Heart left ventricle (tissue), 13 donors: Measurements from ENCODE around the gene ANKRD37.

Source experiments
- POLR2A ChIP-seq, 2 donors: fragments of 450-650 bp; IDR thresholded peaks; one replicate each; pipeline ENCODE4 v1.6.1; 2017; ENCODE audit warnings: antibody characterized with exemption in 2 of 2, mild to moderate bottlenecking in 2 of 2, moderate library complexity in 2 of 2
- TF ChIP-seq, protein P1 (sequence below), 12 donors: fragments of 200-600 bp; sonication (generic) in 4 of 12; IDR thresholded peaks; one replicate each; pipeline versions ENCODE4 v1.5.0 to v1.8.0; 2018 to 2022; ENCODE audit warnings: antibody characterized with exemption in 12 of 12, mild to moderate bottlenecking in 5 of 12
- donor health status: ischemic (EF 13 %, LVEDD 7.1; RV severe dilation, severe dysfunction).
- donor health status: DM: no; HTN: yes; CAD: no.
- donor health status: DM: no; HTN: no; CAD: no.
- donor health status: ischemic (EF 25% LVEDD 6.9; RV normal size, moderate dysfunction).
- donor health status: ischemic (EF 25% LVEDD 5.7; RV mildly dilated, moderate dysfunction).
- donor health status: ischemic (EF 35%, LVEDD 5.7; RV mildly dilated, moderate dysfunction).
- donor health status: nonischemic (EF 11% LVEDD 7.7; RV severe dilation, severe dysfunction).
- donor health status: DM: yes; HTN: yes; CAD: no.
- donor health status: PGD.
- donor health status: ischemic (EF 29% LVEDD 5.4; RV normal size, mild dysfunction).
- donor health status: nonischemic (EF 23%, LVEDD 6.1; RV moderate dilation, normal function).

GRCh38 chr4:185398618-185399017 lies 2.0 kb downstream of the ANKRD37 start:
- TF ChIP-seq, protein P1, sequence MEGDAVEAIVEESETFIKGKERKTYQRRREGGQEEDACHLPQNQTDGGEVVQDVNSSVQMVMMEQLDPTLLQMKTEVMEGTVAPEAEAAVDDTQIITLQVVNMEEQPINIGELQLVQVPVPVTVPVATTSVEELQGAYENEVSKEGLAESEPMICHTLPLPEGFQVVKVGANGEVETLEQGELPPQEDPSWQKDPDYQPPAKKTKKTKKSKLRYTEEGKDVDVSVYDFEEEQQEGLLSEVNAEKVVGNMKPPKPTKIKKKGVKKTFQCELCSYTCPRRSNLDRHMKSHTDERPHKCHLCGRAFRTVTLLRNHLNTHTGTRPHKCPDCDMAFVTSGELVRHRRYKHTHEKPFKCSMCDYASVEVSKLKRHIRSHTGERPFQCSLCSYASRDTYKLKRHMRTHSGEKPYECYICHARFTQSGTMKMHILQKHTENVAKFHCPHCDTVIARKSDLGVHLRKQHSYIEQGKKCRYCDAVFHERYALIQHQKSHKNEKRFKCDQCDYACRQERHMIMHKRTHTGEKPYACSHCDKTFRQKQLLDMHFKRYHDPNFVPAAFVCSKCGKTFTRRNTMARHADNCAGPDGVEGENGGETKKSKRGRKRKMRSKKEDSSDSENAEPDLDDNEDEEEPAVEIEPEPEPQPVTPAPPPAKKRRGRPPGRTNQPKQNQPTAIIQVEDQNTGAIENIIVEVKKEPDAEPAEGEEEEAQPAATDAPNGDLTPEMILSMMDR (IDR thresholded peaks at IDR 0.05): no peak
- TF ChIP-seq POLR2A (IDR thresholded peaks at IDR 0.05): no peak
